Astrocyte of the cerebellum (primary cell): Measurements from ENCODE around the gene TUT1.

Experiments
- DNase-seq: peaks from one replicate; pipeline ENCODE4 v3.0.0-alpha.2; 2011; ENCODE audit warnings: low read depth
- H3K4me3 ChIP-seq: 2 replicates; pipeline ENCODE4 v1.5.1; 2011; ENCODE audit warnings: mild to moderate bottlenecking, low read depth, low read length, moderate library complexity
- CTCF ChIP-seq: IDR thresholded peaks from 2 replicates; pipeline ENCODE4 v1.5.1; 2012; ENCODE audit warnings: low read length, low read depth, moderate library complexity, mild to moderate bottlenecking; ENCODE audit errors: missing control alignments
- in situ Hi-C: cut with HindIII; loops from 2 replicates; pipeline ENCODE4 v1.10.0; 2017; ENCODE audit warnings: low sequenced_read_pairs

The TUT1 gene

GRCh38 chr11:62599901-62600300 is 8.6 kb upstream of the TUT1 start:
- no peak for DNase-seq
- peak overlapping the region; percentile 77 for H3K4me3 ChIP-seq
- in situ Hi-C loops, result no loop called here
- TF ChIP-seq CTCF, result no peak

- TF ChIP-seq CTCF, result no peak
- in situ Hi-C loops, result no loop called here
- peak; percentile 95 for DNase-seq
- peak overlapping the region; percentile 77 for H3K4me3 ChIP-seq
These were observed 7.9 kb upstream of the TUT1 start for GRCh38 chr11:62599069-62599696.

GRCh38 chr11:62595124-62595523 is 3.8 kb upstream of the TUT1 start:
- DNase-seq, result no peak
- no peak overlapping the region for H3K4me3 ChIP-seq
- TF ChIP-seq CTCF, result no peak
- in situ Hi-C loops, result no loop called here

GRCh38 chr11:62593434-62594044 is 2.2 kb upstream of the TUT1 start:
- DNase-seq, result no peak
- peak; percentile 71 for TF ChIP-seq CTCF
- in situ Hi-C loops, result no loop called here
- no peak overlapping the region for H3K4me3 ChIP-seq

- in situ Hi-C loops, result no loop called here
- DNase-seq, result no peak
- no peak overlapping the region for H3K4me3 ChIP-seq
- TF ChIP-seq CTCF, result no peak
These were observed 1.7 kb upstream of the TUT1 start for GRCh38 chr11:62592989-62593421.

GRCh38 chr11:62592146-62592815 is 958 bp upstream of the TUT1 start:
- in situ Hi-C loops, result no loop called here
- TF ChIP-seq CTCF, result no peak
- no peak for DNase-seq
- H3K4me3 ChIP-seq, result peak overlapping the region; percentile 79
